Right lung (tissue), 5 donors: ENCODE measurements around the gene MYH14. TPM values are rescaled to one million over a fixed set of nuclear protein-coding genes. Genes with fewer than 3 reads are reported as not detected.

Experiments used
- DNase-seq, 2 donors: peaks; one replicate each; pipeline ENCODE4 v3.0.0-alpha.2; 2013
- polyA plus RNA-seq, 5 donors: library from polyadenylated mRNA; unstranded; fragments of 120-200 nt; gene quantifications; one replicate each; pipeline versions ENCODE4 v1.2.1 to v1.2.3, GENCODE V29; 2013; ENCODE audit warnings: inconsistent platforms in 1 of 5, low replicate concordance in 1 of 5; ENCODE audit not compliant: insufficient read length in 5 of 5, insufficient read depth in 1 of 5

Gene MYH14
- polyA plus RNA-seq, 5 donors: 30.6 to 77.6 (median 45.7) TPM

DNA sequence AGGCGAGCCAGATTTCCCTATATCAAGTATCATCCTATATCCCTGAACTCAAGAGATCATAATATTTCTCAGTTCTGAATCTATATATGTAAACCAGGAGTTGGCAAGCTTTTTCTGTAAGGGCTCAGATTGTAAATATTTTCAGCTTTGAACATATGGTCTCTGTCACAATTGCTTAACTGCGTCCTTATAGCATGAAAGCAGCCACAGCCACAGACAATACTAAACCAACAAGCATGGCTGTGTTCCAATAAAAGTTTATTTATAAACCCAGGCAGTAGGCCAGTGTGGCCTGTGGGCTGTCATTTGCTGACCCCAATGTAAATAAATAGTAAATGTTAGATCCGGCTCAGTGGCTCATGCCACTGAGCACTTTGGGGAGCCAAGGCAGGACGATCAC lies 12.2 kb upstream of the MYH14 start:
- DNase-seq: peak; percentile 91 to 94

DNA sequence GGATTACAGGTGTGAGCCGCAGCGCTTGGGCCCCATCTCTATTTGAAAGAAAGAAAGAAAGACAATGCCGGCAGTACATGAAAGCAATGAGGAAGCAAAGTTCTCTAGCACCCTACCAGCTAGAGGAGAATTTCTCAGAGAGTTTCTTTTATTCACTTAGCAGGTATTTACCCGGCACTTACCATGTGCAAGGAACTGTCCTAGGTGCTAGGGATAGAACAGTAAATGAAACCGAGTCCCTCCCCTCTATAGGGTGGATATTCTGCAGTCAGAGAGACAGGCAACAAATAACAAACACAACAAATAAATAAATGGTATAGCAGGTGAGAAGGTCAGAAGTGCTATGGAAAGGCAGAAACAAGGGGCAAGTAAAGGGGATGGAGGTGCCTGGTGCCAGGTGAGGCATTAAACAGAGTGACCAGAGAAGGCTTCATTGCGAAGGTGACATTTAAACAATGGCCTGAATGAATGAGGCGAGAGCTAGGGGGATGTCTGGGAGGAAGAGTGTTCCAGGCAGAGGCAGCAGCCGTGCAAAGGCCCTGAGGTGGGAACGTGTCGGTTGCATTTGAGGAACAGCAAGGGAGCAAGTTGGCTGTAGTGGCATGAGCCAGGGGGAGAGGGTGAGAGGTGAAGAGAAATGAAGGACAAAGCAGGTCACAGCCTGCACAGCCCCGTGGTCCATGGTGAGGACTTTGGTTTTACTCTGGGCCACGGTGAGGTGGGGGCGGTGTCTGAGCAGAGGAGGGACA lies 10.8 kb upstream of the MYH14 start:
- no peak for DNase-seq

DNA sequence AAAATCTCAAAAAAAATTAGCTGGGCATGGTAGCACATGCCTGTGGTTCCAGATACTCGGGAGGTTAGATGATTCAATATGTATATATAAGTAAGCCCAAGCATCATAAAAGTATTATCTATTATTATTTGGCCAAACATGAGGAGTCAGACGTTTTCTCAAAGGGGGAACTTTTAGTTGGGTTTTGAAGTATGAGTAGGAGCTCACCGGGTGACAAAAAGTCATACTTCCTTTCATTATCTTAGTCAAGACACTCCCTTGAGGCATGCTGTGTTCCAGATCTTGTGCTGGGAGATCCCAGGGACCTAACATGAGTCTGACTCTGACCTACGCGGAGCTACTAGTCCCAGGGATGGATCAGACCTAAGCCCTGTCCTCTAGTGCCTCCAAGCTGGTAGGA lies 8.2 kb upstream of the MYH14 start:
- DNase-seq: no peak

DNA sequence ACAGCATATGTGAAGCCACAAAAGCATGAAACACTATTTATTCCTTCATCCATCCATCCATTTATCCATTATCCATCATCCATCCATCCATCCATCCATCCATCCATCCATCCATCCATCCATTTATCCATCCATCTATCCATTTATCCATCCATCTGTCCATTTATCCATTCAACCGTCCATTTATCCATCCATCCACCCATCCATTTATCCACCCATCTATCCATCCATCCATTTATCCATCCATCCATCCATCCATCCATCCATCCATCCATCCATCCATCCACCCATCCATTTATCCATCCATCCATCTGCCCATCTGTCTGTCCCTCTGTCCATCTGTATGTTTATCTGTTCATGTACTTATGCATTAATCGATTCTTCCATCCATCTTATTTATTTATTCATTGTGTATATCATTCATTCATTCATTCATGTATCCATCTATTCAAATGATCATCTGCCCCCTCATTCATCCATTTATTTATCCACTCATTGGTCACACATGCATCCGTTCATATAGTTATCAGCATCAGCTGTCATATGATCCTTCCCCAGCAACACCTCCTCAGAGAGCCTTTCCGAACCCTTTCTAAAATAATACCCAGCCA lies 7.0 kb upstream of the MYH14 start:
- DNase-seq: no peak

DNA sequence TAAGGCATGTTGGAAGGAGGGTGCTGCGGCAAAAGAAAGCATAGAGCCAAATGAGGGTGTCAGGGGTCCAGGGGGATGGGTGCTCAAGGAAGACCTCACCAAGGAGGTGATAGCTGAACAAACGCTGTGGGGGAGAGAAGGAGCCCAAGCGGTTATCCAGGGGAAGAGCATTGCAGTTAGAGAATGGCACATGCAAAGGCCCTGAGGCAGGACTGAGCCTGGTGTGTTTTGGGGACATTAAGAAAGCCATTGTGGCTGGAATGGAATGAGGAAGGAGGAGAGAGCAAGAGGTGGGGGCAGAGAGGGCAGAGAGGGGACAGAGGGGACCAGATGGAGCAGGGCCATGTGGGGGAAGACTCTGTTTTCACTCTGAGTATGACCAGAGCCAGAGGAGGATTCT lies 6.1 kb upstream of the MYH14 start:
- DNase-seq: no peak

DNA sequence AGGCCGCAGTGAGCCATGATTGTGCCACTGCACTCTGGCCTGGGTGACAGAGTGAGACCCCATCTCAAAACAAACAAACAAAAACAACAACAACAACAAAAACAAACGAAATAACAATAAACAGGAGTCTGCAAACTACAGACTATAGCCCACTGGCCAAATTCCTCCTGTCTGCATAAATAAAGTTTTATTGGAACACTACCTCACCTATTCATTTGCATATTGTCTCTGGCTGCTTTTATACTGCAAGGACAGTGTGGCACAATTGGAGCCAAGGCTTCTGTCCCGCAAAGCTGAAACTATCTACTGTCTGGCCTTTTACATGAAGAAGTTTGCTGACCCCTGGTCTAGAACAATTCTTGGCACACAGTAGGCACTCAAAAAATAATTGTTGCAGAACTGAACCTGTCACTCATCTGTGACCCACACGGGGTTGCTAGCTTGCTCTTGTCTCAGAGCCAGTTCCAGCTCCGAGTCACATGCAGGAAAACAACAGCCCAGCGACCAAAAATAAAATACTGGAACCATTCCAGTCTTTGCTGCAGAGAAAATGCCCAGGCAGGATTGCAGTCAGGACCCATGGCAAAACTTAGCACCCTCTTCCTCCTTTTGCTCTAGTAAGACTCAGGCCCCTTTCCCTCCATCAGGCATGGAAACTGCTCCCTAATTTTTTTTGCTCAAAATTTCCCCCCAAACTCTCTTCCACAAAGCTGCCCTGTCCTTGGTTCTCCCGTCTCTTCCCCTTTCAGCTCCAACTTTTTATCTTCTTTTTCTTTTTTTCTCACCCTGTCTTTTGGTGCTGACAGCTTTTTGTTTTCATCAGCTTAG lies 4.8 kb upstream of the MYH14 start:
- DNase-seq: no peak

DNA sequence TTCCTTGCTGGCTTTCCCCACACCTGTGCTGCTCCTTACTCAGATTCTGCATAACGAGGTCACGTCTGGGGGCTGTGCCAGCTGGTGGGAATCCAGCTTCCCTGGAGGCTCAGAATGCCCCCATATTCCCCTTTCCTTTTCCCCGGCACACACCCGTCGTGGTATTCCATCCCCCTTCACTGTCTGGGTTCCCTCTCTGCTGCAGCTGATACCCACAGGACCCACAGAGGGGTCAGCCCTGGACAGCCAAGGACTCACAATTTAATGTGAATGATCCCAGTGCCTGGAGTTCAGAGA lies 4.2 kb upstream of the MYH14 start:
- DNase-seq: no peak

DNA sequence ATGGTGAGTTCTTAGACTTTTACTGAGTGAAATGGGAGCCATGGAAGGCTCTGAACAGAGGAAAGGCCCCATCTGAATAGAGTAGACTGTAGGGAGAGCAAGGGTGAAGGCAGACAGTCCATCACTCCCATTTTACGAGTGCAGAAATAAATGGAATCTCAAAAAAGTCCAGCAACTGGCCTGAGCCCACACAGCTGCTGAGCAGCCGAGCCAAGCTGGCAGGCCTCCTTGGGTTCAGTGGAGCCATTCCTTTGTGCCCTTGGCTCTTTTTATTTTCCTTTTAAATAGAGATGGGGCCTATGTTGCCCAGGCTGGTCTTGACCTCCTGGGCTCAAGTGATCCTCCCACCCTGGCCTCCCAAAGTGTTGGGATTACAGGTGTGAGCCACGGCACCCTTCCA lies 1.0 kb upstream of the MYH14 start:
- no peak for DNase-seq

DNA sequence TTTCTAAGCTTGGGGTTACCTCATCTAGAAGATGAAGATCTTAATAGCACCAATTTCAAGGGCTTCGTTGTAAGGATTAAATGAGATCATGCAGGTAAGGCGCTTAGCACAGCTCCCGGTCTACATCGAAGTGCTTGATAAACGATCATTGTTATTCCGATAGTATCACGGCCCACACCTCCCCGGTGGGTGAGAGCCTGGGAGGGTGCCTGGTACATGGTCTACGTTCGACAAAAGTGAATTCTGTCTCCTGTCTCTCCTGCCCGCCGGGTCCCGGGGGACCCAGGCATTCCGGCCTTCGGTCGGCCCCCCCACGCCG lies 501 bp upstream of the MYH14 start:
- no peak for DNase-seq

DNA sequence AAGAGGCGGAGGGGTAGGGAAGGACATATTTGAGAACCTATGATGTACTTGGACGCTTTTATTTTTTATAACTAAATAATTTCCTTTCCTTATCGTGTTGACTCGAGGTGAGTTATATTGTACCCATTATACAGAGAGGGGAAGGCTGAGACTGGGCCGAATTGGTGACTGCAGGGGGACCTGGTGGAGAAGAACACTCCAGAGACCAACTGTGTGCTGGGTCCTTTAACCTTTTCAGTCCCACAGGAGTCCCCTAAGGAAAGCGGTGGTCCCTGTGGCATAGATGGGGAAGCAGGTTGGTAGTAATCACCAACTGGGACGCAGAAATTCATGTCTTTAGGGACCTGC lies 633 bp downstream of the MYH14 start:
- DNase-seq: no peak

DNA sequence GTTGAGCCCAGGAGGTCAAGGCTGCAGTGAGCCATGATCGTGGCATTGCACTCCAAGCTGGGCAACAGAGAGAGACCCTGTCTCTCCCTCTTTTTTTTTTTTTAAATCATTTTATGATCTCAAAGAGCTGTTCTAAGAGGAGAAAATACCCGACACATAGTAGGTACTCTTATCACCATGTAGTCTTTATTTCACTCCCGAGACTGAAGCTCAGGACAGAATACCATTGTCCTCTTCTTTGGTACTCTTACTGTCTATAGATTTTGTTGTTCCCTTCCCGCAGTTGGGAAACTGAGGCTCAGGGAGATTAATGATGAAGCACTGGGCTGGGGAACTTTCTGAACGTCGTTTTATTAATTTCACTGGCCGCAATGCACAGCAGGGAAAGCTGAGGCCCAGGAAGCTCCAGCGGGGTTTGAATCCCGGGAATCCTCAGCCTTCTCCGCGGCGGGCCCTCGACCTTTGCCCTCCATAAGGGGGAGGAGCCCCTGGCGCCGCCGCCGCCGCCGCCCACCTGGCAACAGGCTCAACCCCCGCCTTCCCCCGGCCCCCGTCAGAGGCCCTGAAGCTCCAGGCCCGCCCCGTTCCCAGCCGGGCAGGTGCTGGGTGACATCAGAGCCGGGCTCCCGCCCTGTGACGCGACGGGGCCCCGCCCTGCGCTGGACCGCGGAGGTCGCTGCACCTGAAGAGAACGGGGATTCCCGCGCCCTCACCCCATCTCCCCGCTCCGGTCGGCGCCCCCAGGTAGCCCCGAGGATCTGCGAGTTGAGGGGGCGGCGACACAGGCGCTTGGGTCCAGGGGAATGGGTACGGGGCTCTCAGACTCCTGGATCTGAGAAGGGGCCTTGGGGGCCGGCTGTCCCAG lies 1.6 kb downstream of the MYH14 start:
- DNase-seq: peak; percentile 61 to 73

DNA sequence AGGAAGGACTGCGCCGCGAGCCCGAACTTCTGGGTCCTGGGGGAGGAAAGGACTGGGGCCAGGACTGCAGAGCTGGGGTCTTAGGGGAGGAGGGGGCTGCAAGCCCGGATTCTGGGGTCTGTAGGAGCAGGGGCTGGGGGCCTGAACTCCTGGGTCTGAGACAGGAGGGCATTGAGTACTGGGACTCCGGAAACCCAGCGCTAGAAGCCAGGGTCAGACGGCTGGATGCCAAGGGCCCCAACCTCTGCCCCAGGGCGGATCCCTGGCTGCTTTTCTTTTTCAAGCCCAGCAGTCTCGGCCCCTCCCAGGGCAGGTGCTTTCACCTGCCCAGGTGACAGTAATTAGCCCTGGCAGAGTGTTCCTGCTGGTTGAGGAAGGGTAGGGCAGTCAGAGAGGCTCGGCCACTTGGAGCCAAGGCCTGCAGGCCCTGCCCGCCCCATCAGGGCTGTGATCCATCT lies 2.3 kb downstream of the MYH14 start:
- DNase-seq: no peak

DNA sequence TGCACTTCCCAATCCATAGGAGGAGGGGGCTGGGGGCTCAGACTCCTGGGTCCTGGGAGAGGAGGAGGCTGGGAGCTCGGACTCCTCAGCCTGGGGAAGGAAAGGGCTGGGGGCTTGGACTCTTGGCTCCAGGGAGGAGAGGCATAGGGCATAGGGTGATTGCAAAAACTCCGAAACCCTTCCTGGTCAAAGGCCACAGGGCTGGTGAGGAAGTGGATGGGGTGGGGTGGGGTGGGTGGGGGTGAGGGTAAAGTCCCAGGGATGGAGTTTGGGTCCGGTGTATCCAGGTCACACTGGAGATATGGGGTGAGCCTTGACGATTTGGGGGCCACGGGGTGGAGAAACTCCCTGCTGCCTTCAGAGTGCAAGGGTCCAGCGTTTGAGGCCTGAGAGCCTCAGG lies 2.8 kb downstream of the MYH14 start:
- no peak for DNase-seq

DNA sequence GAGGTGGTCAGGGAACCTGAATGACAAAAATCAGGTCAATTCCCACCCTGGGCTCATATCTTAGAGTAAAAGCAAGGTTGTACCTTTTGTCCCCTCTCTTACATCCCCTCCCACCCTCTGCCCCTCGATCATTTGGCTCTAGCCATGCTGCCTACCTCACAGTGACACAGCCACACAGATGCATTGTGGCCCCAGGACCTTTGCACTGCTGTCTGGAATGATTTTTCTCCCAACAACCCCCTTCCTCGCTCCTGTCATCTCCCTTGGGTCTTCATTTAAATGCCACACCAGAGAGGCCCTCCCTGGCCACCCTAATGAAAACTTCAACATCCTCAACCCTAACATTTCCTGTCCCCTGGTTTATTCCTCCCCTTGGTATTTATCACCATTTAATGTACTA lies 4.3 kb downstream of the MYH14 start:
- no peak for DNase-seq

DNA sequence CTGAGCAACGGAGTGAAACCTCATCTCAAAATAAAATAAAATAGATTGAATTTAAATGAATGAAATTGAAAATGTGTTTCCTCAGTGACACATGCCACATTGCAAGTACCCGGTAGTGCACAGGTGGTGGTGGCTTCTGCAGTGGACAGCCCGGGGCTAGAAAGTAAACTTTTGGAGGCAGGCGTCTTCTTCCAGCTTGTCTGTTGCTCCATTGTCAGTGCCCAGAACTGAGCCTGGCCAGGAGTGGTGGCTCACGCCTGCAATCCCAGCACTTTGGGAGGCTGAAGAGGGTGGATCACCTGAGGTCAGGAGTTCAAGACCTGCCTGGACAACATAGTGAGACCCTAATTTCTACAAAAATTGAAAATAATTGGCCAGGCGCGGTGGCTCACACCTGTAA lies 5.7 kb downstream of the MYH14 start:
- no peak for DNase-seq

DNA sequence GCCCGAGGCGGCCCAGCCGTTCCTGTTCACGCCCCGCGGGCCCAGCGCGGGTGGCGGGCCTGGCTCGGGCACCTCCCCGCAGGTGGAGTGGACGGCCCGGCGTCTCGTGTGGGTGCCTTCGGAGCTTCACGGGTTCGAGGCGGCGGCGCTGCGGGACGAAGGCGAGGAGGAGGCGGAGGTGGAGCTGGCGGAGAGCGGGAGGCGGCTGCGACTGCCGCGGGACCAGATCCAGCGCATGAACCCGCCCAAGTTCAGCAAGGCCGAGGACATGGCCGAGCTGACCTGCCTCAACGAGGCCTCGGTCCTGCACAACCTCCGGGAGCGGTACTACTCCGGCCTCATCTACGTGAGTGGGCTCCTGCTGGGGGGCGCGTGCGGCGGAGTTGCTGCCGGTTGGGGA lies 7.0 kb downstream of the MYH14 start:
- no peak for DNase-seq

DNA sequence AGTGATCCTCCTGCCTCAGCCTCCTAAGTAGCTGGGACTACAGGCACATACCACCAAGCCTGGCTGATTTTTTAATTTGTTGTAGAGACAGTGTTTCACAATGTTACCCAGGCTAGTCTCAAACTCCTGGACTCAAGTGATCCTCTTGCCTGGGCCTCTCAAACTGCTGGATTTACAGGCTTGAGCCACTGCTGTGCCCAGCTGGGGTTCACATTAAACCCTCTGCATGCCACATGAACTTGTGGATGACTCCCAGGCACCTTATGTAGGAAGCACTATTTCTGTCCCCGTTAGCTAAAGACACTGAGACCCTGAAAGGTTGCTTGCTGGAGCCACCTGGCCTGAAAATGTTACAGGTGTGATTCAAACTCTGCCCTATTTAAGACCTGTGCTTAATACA lies 10.5 kb downstream of the MYH14 start:
- no peak for DNase-seq

DNA sequence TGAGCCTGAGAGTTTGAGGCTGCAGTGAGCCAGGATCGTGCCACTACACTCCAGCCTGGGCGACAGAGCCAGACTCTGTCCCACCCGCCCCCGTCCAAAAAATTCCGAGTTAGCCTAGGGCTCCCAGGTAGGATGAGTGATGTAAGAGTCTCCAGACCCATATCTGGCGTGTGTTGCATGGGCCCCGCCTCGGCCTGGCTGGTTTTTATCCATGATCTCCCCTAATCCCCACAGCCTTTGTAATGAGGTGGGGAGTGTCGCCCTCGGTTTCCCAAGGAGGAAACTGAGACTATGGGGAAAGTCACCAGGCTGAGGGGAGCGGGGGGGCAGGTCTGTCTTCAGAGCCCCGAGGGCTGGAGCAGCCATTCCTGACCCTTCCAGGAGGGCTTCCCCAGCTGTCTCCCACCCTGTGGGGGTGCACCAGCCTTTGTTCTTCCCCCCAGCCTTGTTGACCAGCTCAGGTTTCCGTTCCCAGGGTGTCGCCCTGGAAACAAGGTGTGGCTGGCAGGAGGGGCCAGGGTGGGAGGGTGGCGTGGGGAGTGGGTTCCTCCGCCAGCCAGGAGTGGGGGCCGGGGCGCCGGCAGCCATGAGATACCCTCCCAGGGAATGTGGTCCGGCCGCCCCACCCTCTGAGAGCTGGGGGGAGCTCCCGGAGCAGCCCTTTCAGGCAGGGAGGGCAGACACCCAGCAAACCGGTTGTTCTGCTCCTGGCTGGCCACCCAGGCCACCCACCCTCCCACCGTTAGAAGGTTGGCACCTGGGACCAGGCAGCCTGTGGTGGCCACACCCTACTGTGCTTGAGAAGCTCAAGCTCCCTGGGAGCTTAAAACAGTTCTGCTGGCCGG lies 11.5 kb downstream of the MYH14 start:
- peak; percentile 75 to 76 for DNase-seq

DNA sequence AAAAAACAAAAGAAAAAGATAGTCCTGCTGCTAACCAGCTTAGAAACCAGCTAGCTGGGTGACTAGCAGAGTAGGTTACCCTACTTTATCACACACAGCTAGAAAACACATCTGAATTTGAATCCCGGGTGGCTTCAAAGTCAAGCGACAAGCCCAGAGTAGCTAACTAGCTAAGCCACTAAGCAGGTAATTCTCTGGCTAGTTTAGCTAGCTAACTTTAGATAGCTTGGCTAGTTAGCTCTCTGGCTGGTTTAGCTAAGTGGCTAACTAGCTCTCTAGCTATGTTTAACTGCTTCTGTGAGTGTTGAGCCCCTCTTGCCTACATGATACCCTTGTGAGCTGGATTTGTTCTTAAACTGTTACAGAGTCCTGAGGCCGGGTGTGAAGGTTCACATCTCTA lies 12.4 kb downstream of the MYH14 start:
- no peak for DNase-seq

DNA sequence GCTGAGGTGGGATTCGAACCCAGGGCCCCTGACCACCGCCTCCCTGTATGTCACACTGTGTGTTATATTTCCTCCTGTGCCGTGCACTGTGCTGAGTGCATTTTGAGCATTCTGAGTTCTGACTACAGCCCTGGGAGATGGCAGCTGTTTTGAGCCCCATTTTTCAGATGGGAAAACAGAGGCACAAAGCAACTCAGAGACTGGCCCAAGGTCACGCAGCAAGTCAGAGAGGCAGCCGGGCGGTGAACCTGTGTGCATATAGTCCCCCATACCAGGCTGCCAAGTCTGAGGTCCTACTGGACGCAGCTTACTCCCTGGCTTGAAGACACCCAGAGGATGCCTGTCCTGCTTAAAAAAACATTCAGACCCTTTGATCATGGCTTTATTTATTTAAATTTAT lies 17.7 kb downstream of the MYH14 start:
- no peak for DNase-seq

DNA sequence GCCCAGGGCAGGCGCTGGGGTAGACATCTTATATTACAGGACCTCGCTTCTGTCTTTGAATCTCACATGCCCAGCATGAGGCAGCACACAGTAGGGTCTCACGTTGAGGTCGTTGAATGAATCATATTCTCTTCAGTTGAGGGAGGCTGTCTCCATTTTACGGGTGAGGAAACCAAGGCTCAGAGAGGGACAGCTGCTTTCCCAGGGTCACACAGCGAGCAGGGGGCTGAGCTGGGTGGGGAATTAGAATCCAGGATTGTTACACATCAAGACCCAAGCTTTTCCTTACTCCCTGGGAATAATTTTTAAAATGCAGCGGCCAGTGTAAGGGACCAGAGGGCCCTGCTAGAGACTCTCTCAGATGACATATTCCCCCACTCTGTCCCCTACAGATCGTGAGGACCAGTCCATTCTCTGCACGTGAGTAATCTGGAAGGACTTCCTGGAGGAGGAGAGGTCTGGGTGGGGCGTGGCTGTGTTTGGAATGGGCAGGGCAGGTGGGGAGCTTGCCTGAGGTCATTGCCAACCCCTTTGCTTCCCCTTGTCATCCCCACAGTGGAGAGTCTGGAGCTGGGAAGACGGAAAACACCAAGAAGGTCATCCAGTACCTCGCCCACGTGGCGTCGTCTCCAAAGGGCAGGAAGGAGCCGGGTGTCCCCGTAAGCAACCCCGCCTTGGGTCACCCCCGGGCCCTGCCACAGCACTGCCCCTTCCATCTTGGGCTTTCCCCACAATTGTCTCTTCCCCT lies 19.4 kb downstream of the MYH14 start:
- DNase-seq: no peak
